HFF-Myc (cell line): ENCODE data around the gene CAMTA1.

Experiments used
- DNase-seq: peaks from one replicate; pipeline ENCODE4 v3.0.0-alpha.2; 2011; ENCODE audit warnings: low read depth; ENCODE audit errors: extremely low read depth
- H3K4me3 ChIP-seq: replicated peaks from 2 replicates; pipeline ENCODE4 v1.5.1; 2011; ENCODE audit warnings: low read depth, mild to moderate bottlenecking, control low read depth, low read length
- CTCF ChIP-seq: IDR thresholded peaks from 2 replicates; pipeline ENCODE4 v1.5.1; 2012; ENCODE audit warnings: mild to moderate bottlenecking, low read depth, low read length, control low read depth; ENCODE audit errors: missing control alignments

The CAMTA1 gene

GRCh38 chr1:7485826-7486225 is 700.6 kb downstream of the CAMTA1 start:
- no peak for TF ChIP-seq CTCF

GRCh38 chr1:7487766-7488474 is 702.7 kb downstream of the CAMTA1 start:
- DNase-seq: no peak
- TF ChIP-seq CTCF: no peak
- no peak overlapping the region for H3K4me3 ChIP-seq

More at GRCh38 chr1:7485826-7486225, 700.6 kb downstream of the CAMTA1 start:
- DNase-seq: no peak
- no peak overlapping the region for H3K4me3 ChIP-seq

- no peak for TF ChIP-seq CTCF
- H3K4me3 ChIP-seq: no peak overlapping the region
- no peak for DNase-seq
Observed at GRCh38 chr1:7488475-7488842, 703.2 kb downstream of the CAMTA1 start.

- H3K4me3 ChIP-seq: no peak overlapping the region
- no peak for DNase-seq
- no peak for TF ChIP-seq CTCF
Observed at GRCh38 chr1:7489586-7489985, 704.3 kb downstream of the CAMTA1 start.

GRCh38 chr1:7490576-7490975 is 705.3 kb downstream of the CAMTA1 start:
- H3K4me3 ChIP-seq: no peak overlapping the region
- no peak for TF ChIP-seq CTCF
- DNase-seq: no peak

GRCh38 chr1:7491109-7491817 is 706.0 kb downstream of the CAMTA1 start:
- no peak for TF ChIP-seq CTCF
- no peak for DNase-seq
- no peak overlapping the region for H3K4me3 ChIP-seq
